H7 (cell line): Measurements from ENCODE around the gene ADAM8. TPM values are rescaled to one million over a fixed set of nuclear protein-coding genes. Genes with fewer than 3 reads are reported as not detected.

Experiments used
- DNase-seq: peaks from one replicate; pipeline ENCODE4 v3.0.0; 2012
- H3K27me3 ChIP-seq: 2 replicates; pipeline ENCODE4 v1.6.0; 2011; ENCODE audit warnings: mild to moderate bottlenecking, low read length; ENCODE audit not compliant: control insufficient read depth, insufficient read depth
- H3K36me3 ChIP-seq: replicated peaks from 2 replicates; pipeline ENCODE4 v1.5.1; 2011; ENCODE audit warnings: low read length; ENCODE audit not compliant: control insufficient read depth, insufficient read depth
- H3K4me3 ChIP-seq: 2 replicates; pipeline ENCODE4 v1.5.1; 2011; ENCODE audit warnings: low read depth, mild to moderate bottlenecking, control low read depth, low read length, moderate library complexity; ENCODE audit not compliant: insufficient read depth
- total RNA-seq: library from RNA; depleted of rRNA; stranded (reverse); fragments of >200 nt; shearing (Covaris generic); gene quantifications from 2 replicates; pipeline ENCODE4 v1.2.3, GENCODE V29; 2014

Gene ADAM8
- total RNA-seq, 1 experiment from 2014 or later: 1.3 TPM

- no peak overlapping the region for H3K4me3 ChIP-seq
- H3K36me3 ChIP-seq: peaks cover 28% of the 10 kb centered on the region
- no peak for DNase-seq
- H3K27me3 ChIP-seq: no peaks in the 10 kb centered on the region
Measured at GRCh38 chr10:133299224-133299623, 22.6 kb upstream of the ADAM8 start.

- no peak for DNase-seq
- H3K36me3 ChIP-seq: peaks cover 28% of the 10 kb centered on the region
- H3K4me3 ChIP-seq: no peak overlapping the region
- no peaks in the 10 kb centered on the region for H3K27me3 ChIP-seq
Measured at GRCh38 chr10:133298466-133298865, 21.8 kb upstream of the ADAM8 start.

GRCh38 chr10:133297504-133297903, 20.8 kb upstream of the ADAM8 start:
- Histone ChIP-seq H3K27me3 (no peaks in the 10 kb centered on the region), H3K4me3 (no peak overlapping the region), H3K36me3 (peaks cover 33% of the 10 kb centered on the region)
- no peak for DNase-seq

GRCh38 chr10:133295426-133296320, 19.0 kb upstream of the ADAM8 start:
- Histone ChIP-seq H3K27me3 (no peaks in the 10 kb centered on the region), H3K4me3 (no peak overlapping the region), H3K36me3 (peaks cover 37% of the 10 kb centered on the region)
- peak; percentile 46 for DNase-seq

GRCh38 chr10:133294189-133294588, 17.5 kb upstream of the ADAM8 start:
- no peak for DNase-seq
- Histone ChIP-seq H3K4me3 (no peak overlapping the region), H3K27me3 (no peaks in the 10 kb centered on the region), H3K36me3 (peaks cover 30% of the 10 kb centered on the region)

- Histone ChIP-seq H3K27me3 (no peaks in the 10 kb centered on the region), H3K36me3 (peaks cover 26% of the 10 kb centered on the region), H3K4me3 (no peak overlapping the region)
- DNase-seq: no peak
Measured at GRCh38 chr10:133293810-133294119, 17.1 kb upstream of the ADAM8 start.

- peaks cover 24% of the 10 kb centered on the region for H3K36me3 ChIP-seq
- no peaks in the 10 kb centered on the region for H3K27me3 ChIP-seq
- DNase-seq: no peak
- no peak overlapping the region for H3K4me3 ChIP-seq
Measured at GRCh38 chr10:133292919-133293809, 16.5 kb upstream of the ADAM8 start.

GRCh38 chr10:133289761-133290160, 13.1 kb upstream of the ADAM8 start:
- DNase-seq: no peak
- no peaks in the 10 kb centered on the region for H3K27me3 ChIP-seq
- peaks cover 16% of the 10 kb centered on the region for H3K36me3 ChIP-seq
- no peak overlapping the region for H3K4me3 ChIP-seq

GRCh38 chr10:133287832-133288500, 11.3 kb upstream of the ADAM8 start:
- H3K27me3 ChIP-seq: no peaks in the 10 kb centered on the region
- H3K4me3 ChIP-seq: no peak overlapping the region
- no peak for DNase-seq
- peaks cover 17% of the 10 kb centered on the region for H3K36me3 ChIP-seq

GRCh38 chr10:133286366-133286765, 9.7 kb upstream of the ADAM8 start:
- Histone ChIP-seq H3K4me3 (no peak overlapping the region), H3K36me3 (peaks cover 14% of the 10 kb centered on the region), H3K27me3 (no peaks in the 10 kb centered on the region)
- no peak for DNase-seq

- no peak overlapping the region for H3K4me3 ChIP-seq
- H3K36me3 ChIP-seq: peaks cover 14% of the 10 kb centered on the region
- H3K27me3 ChIP-seq: no peaks in the 10 kb centered on the region
- DNase-seq: no peak
Measured at GRCh38 chr10:133285217-133285616, 8.5 kb upstream of the ADAM8 start.

- H3K36me3 ChIP-seq: peaks cover 17% of the 10 kb centered on the region
- no peak overlapping the region for H3K4me3 ChIP-seq
- no peaks in the 10 kb centered on the region for H3K27me3 ChIP-seq
- no peak for DNase-seq
Measured at GRCh38 chr10:133283931-133284330, 7.3 kb upstream of the ADAM8 start.

GRCh38 chr10:133282846-133283390, 6.2 kb upstream of the ADAM8 start:
- Histone ChIP-seq H3K27me3 (no peaks in the 10 kb centered on the region), H3K36me3 (peaks cover 15% of the 10 kb centered on the region), H3K4me3 (no peak overlapping the region)
- no peak for DNase-seq

GRCh38 chr10:133281628-133282372, 5.1 kb upstream of the ADAM8 start:
- no peak for DNase-seq
- Histone ChIP-seq H3K36me3 (peaks cover 13% of the 10 kb centered on the region), H3K4me3 (no peak overlapping the region), H3K27me3 (no peaks in the 10 kb centered on the region)
